T-helper 1 cell treated with Interleukin-12 subunit alpha and Interleukin-12 subunit beta and Interleukin-4 antibody, amounts not matched to agents 30 ng/mL and 1 ng/mL, for 36 hours (primary cell): ENCODE results near the gene LRP2. TPM values are rescaled to one million over a fixed set of nuclear protein-coding genes. Genes with fewer than 3 reads are reported as not detected.
"Not testable (repeated sequence)": the region's sequence is repeated elsewhere in the genome, so short reads cannot be mapped to it uniquely, and the experiment has no call there.

Source experiments
- intact Hi-C: fragments of 100-400 bp; cut with micrococcal nuclease; formaldehyde crosslinking; loops from one replicate; pipeline ENCODE4 v1.15.1; 2024
- total RNA-seq: library from RNA; stranded (reverse); gene quantifications from 2 replicates; pipeline ENCODE4 v1.2.3, GENCODE V29; 2022

LRP2 gene
- total RNA-seq, result 0.07 TPM in 1 of 2 replicates, not detected in the other

DNA sequence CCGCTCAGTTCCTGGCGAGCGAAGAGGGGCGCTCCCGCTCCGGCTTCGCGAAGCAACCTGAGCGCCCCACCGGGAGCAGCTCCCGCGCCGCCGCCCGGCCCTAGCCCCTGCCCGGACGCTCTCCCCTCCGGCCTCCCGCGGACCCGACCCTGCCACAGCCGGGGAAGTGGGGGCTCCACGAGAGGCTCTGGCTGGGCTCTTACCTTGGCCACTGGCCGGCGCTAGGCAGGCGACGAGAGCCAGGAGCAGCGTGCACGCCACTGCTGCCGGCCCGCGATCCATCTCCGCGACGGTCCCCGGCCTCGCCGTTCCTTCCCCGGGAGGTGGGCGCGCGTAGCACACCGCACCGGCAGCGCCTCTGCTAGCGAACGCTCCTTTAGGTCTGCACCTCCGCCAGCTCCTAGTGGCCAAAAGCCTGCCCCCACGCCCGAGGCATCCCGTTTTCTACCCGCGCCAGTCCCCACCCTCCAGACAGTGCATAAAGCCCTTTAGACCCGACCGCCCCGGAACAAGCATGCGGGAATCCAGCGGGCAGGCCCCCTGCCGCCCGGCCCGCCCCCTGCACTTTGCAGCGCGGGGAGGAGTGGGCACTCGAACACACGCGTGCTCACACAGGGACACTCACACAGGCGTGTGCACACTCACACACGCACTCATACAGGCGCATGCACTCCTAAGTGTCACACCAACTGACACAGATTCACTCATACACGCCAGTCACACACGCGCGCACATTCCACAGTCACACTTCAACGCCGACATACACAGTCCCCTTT lies at the start of gene LRP2:
Gene LRP2 (minus strand): TSS at position 417 of the 776 bp plus-strand sequence. CDS start 135 bp downstream, at position 282.
- intact Hi-C loops, result loop anchor here (2.0 to 5.0 kb wide), 8 partner anchors 100 to 1566 kb away; partner anchors contain the start of genes FASTKD1, GAD1, GORASP2 and STK39

- intact Hi-C loops, result no loop called here
These were observed 44.6 kb upstream of the LRP2 start for GRCh38 chr2:169406891-169407290.

GRCh38 chr2:169399491-169399890 lies 37.2 kb upstream of the LRP2 start:
- intact Hi-C loops, result not testable (repeated sequence)

DNA sequence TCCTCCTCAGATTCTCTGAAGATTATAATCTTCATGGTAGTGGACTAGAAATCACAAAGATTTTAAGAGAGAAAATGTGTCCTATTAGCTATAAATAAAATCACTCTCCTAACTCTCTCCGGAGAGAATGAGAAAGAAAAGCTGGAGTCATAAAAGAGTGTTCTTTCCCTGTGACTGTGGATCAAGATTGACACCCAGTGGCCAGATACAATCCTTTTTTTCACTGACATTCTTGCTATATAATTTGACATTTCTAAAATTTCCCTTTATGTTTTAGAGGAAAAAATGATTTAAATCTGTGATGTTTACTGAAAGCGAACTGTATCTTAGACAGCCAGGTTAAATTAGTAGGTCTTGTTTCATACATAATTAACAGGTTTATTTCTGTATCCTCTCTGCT lies 35.4 kb upstream of the LRP2 start:
- intact Hi-C loops, result loop anchor here (1.0 kb wide), 2 partner anchors 288 to 436 kb away; no protein-coding TSS in a partner anchor

DNA sequence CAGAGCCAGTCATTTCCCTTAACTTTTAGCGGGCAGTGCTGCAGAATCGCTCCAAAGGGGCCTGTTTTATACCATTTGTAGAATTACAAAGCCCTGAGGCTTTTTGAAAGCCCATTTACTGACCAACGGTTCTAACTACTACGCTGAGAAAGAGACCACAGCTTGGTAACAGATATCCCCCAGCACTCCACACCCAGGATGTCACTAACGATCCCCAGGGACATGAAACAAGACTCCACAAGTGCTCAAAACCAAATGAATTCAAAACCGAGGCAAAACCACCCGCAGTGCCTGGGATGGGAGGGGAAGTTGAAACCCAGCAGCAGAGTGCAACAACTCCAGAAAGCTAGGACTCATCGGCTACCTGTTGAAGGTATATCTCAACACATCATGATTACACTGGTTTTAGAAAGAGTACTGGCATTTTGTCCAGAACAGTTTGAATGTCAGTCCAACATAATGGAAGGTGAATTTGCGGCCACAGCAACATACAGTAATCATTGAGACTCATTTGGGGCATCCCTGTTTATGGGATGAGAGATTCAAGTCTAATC lies 33.6 kb upstream of the LRP2 start:
- intact Hi-C loops, result no loop called here

GRCh38 chr2:169393068-169393590 lies 30.8 kb upstream of the LRP2 start:
- intact Hi-C loops, result no loop called here

DNA sequence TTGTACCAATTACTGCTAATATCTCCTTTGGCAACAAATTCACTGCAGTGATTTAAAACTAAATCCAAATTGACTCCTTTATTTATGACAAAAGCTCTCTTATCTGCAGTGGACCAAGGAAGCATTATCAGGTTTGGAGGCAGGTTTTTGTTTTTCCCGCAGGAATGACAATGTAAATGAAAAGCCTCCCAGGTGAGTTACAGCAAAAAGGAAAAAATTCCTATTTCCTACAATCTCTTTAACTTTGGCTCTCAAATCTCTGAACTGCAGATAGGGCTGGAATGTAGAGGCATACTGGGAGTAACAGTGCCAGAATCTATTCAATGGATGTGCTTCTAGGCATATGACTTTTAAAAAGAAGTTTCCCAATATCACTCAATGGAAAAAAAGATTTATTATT lies 28.9 kb upstream of the LRP2 start:
- intact Hi-C loops, result loop anchor here (1.0 kb wide), 1 partner anchor 285 kb away; no protein-coding TSS in a partner anchor

GRCh38 chr2:169388161-169388560 lies 25.8 kb upstream of the LRP2 start:
- intact Hi-C loops, result no loop called here

DNA sequence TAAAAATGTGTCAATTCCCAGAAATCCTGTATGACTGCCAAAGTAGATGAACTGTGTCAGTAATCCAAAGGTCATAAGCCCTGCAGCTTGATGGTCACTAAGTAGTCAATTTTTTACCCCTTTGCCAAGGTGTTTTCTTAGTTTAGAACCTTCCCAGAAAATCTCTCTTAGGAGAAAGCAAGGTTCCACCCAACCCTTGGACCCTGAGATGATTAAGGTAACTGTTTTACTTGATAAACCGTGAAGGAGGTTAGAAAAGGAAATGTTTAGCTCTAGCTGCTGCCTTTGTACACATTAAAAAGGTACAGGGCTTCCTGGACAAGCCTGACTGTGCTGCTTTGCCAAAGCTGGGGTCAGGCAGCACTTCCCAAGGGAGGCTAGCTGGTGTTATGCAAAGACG lies 24.4 kb upstream of the LRP2 start:
- intact Hi-C loops, result no loop called here

- intact Hi-C loops, result no loop called here
These were observed 22.5 kb upstream of the LRP2 start for GRCh38 chr2:169384816-169385215.

DNA sequence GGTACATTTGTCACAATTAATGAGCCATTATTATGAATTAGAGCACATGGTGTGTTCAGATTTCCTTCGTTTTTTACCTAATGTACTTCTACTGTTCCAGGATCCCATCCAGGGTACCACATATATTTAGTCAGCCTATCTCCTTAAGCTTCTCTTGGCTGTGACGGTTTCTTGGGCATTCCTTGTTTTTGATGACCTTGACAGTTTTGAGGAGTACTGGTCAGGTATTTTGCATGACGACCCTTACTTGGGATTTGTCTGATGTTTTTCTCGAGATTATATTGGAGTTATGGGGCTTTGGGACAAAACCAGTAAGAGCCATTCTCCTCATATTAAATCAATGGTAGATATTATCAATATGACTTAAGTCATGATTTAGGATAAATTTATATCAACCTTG lies 10.2 kb upstream of the LRP2 start:
- intact Hi-C loops, result no loop called here

DNA sequence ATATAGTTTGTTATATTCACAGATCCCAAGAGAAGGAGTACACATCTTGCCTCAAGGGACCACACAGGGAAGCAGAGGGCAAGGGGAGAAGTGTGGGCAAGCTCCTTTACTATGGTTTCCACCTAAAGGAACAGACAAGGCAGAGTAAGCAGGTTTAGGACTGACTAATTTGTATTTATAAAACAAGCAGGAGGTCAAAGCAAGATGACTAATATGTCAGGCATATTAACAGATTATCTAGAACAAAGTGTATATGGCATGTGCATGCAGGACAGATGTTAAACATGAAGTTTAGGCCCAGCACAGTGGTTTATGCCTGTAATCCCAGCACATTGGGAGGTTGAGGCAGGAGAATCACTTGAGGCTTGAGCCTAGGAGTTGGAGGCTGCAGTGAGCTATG lies 3.7 kb upstream of the LRP2 start:
- intact Hi-C loops, result no loop called here

DNA sequence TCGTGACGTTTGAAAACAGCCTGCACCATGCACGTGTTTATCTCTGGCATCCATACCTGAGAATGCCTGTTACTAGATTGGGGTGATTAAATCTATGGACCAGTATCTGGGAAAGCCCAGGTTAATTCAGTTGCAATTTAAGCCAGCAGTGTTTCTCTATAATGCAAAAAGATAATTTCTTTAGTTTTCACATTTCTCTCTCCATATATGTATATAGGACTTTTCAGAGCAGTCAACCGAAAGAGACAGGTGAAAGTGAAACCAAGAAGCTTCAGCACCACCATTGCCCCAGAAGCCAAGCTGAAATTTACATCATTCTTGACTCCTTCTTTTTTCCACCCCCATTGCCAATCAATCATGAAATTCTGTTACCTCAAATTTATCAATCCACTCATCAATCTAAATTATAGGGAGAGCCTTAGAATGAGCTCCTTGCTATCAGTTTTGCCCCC lies 2.7 kb upstream of the LRP2 start:
- intact Hi-C loops, result loop anchor here (2.0 kb wide), 2 partner anchors 328 to 908 kb away; partner anchors contain the start of gene CERS6

DNA sequence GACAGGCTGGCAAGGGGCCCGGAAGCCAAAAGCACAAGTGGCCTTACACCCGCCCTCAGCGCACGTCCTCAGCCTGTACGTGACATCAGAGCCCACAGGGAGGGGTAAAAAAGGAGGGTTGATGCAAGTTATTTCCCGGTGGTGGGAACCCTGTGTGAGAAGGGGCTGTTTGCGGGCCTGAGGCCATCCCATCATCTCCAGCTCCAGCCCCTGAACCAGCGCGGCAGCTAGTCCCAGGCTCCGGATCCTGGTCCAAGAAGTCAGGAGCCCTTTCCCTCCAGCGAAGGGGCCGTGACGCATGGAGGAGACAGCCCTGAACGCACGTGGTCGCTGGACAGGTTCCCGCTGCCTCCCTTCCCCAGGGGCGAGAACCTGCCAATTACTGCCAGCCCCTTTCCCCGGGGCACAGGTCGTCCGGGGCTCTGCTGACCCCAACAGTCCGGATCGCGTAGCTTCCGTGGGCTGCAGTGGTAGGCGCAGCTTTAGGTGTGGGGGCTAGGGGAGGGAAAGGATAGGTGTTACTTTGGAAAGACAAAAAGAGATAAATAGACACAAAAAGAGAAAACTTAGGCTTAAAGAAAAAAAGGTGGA lies 1.3 kb upstream of the LRP2 start:
- intact Hi-C loops, result loop anchor here (1.0 to 5.0 kb wide), 11 partner anchors 99 to 1565 kb away; partner anchors contain the start of genes CERS6, FASTKD1, GAD1 and GORASP2

GRCh38 chr2:169362894-169363559 lies 693 bp upstream of the LRP2 start:
- intact Hi-C loops, result loop anchor here (1.0 to 5.0 kb wide), 9 partner anchors 99 to 1566 kb away; partner anchors contain the start of genes FASTKD1, GAD1, GORASP2 and SSB

GRCh38 chr2:169361706-169362117 lies 622 bp downstream of the LRP2 start:
- intact Hi-C loops, result loop anchor here (2.0 to 5.0 kb wide), 8 partner anchors 101 to 1567 kb away; partner anchors contain the start of genes FASTKD1, GAD1, GORASP2 and STK39

DNA sequence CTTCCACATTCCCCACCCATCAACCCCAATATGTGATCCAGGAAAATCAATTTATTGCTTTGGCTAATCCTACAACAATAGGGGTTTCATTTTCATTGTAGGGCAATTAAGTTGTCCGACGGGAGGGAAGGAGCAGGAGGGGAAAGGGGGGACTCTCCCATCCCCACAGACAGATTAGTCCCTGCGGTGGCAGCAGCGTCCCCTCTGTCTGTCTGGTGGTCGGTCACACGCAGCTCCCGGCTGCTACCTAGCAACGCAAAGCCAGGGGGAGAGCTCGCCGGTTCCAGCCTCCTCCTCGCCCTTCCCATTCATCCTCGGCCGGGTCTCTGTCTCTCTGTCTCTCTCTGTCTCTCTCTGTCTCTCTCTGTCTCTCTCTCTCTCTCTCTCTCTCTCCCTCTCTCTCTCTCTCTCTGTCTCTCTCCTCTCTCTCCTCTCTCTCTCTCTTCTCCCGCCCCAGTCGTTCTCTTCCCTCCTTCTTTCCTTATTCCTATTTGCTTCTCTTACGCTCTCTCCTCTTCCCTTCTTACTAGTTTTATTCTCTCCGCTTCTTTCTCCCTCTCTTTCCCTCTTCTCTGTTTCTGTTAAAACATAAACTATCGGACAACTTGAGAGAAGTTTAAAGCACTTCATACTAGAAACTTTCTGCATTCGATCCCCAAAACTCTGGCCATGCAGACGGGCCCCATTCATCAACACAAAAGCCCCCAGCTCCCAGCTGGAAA lies 1.2 kb downstream of the LRP2 start:
- intact Hi-C loops, result loop anchor here (5.0 kb wide), 5 partner anchors 101 to 1456 kb away; partner anchors contain the start of genes FASTKD1, GAD1 and STK39

DNA sequence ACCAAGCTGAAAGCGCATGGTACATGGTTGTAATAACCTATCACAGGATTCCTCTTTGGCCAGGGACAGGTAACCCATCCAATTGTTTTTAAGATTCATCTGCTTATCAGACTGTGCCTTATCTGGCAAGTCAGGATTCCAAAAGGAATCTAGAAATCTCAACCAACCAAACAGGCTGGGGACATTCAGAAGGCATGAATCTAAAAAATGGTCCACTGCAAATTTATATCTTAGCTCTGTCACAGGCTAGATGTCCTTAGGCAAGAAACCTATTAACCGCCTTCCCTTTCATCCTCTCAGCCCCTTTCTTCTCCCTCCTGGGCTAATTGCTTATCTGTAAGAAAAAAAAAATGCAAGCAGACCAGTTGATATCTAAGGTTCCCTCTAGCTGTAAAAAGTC lies 4.3 kb downstream of the LRP2 start:
- intact Hi-C loops, result no loop called here

GRCh38 chr2:169354244-169354643 lies 8.1 kb downstream of the LRP2 start:
- intact Hi-C loops, result no loop called here

DNA sequence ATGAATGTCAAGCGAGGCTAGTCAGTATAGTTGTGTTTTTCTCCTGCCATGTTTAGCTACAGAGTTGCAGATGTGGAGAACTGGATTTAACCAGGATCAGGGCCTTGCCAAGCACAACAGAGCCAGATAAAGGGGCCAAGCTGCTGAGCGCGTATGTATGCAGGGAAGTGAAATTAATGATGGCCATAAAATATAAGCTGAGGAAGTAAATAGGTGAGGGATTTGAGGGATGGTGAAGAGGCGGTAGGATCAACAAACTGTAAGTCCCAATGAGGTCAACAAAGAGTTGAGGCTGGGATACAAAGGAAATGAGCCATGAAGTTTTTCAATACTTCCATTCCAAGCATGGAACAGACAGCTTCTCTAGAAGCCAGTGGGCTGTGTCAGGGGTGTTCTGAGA lies 10.6 kb downstream of the LRP2 start:
- intact Hi-C loops, result no loop called here
